Kidney (tissue), 14 donors: ENCODE measurements around the gene MACROD2. TPM values are rescaled to one million over a fixed set of nuclear protein-coding genes. Genes with fewer than 3 reads are reported as not detected.

ENCODE experiments used
- DNase-seq, 5 donors: peaks; one replicate each; pipeline ENCODE4 v3.0.0-alpha.2; 2013 to 2020
- FAIRE-seq: peaks from 2 replicates; lab custom pipeline; 2012; peaks lifted over from hg19 to GRCh38; lab: Jason Lieb, UNC
- H3K27ac ChIP-seq, 2 donors: one replicate each; pipeline ENCODE4 v1.7.0; 2013; ENCODE audit warnings: low read depth in 2 of 2, low read length in 2 of 2, inconsistent platforms in 1 of 2
- H3K27me3 ChIP-seq: one replicate; pipeline ENCODE4 v1.7.1; 2013; ENCODE audit warnings: low read length, inconsistent platforms; ENCODE audit not compliant: control insufficient read depth, insufficient read depth
- H3K36me3 ChIP-seq, 3 donors: one replicate each; pipeline versions ENCODE4 v1.7.0 to v1.7.1; 2013; ENCODE audit warnings: low read length in 3 of 3, control low read depth in 1 of 3, inconsistent platforms in 1 of 3; ENCODE audit not compliant: insufficient read depth in 3 of 3, control insufficient read depth in 2 of 3
- H3K4me1 ChIP-seq, 3 donors: one replicate each; pipeline versions ENCODE4 v1.7.0 to v1.7.1; 2013; ENCODE audit warnings: low read length in 3 of 3, inconsistent platforms in 1 of 3, low read depth in 1 of 3; ENCODE audit not compliant: control insufficient read depth in 2 of 3, insufficient read depth in 2 of 3
- H3K4me3 ChIP-seq, 3 donors: one replicate each; pipeline versions ENCODE4 v1.7.0 to v1.8.1; 2013; ENCODE audit warnings: low read length in 3 of 3, control low read depth in 1 of 3, inconsistent platforms in 1 of 3
- H3K9ac ChIP-seq, 3 donors: one replicate each; pipeline versions ENCODE4 v1.7.0 to v1.7.1; 2013; ENCODE audit warnings: low read length in 3 of 3, control low read depth in 1 of 3, inconsistent platforms in 1 of 3
- H3K9me3 ChIP-seq, 3 donors: one replicate each; pipeline versions ENCODE4 v1.7.0 to v1.7.1; 2013; ENCODE audit warnings: low read length in 3 of 3, control low read depth in 1 of 3, inconsistent platforms in 1 of 3; ENCODE audit not compliant: control insufficient read depth in 2 of 3, insufficient read depth in 1 of 3
- intact Hi-C: fragments of 100-400 bp; cut with DNase I; formaldehyde crosslinking; loops from one replicate; pipeline ENCODE4 v1.11.1; 2022
- polyA plus RNA-seq: library from polyadenylated mRNA; stranded (reverse); fragments of 350-450 nt; fragmentation: Illumina TruSeq; extraction: RNeasy Lipid Tissue Mini Kit (QIAGEN cat#74804); gene quantifications from one replicate; pipeline ENCODE4 v1.2.3, GENCODE V29; 2014; ENCODE audit warnings: low read depth, low replicate concordance; ENCODE audit not compliant: insufficient read depth
- total RNA-seq: library from RNA; stranded (reverse); fragmentation: NEBNext Ultra II Directional; extraction: Animal tissue kit (Norgen Biotek cat#: 25700); gene quantifications from one replicate; pipeline ENCODE4 v1.2.1, GENCODE V29; 2021
- TF ChIP-seq, protein P1 (sequence below): IDR thresholded peaks from 3 replicates; pipeline ENCODE4 v1.5.1; 2012; ENCODE audit warnings: mild to moderate bottlenecking, moderate library complexity, borderline replicate concordance; ENCODE audit not compliant: insufficient read depth; ENCODE audit errors: extremely low read depth
- donor health status: control.
- donor health status: control.
- donor health status: control.
- donor health status: control.
- donor health status: control.
- donor health status: DM: yes; HTN: yes; CAD: no.
- donor health status: Normal renal cell carcinoma (clear cell type).

The MACROD2 gene
- total and polyA plus RNA-seq, 2 donors from 2014 or later: 3.0 to 10.0 TPM

DNA sequence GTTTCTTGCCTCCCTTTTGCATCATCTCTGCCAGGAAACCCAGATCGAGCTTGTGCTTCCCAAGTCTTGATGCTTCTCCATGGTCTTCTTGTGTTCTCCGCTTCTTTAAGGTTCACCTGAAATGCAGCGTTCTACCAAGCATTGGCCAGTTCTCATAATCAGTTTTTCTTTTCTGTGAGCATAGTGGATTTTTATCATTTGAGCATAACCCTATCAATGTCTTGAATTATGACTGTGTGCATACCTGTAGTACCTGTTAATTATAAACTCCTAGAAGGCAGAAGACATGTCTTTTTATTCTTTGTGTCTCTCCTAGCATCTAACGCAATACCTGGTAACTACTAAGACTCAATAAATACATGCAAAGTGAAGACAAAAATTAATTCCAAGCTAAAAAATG, 1146.5 kb downstream of the MACROD2 start:
- H3K27me3 ChIP-seq: no peaks in the 10 kb centered on the region
- intact Hi-C loops: no loop called here
- TF ChIP-seq, protein P1, sequence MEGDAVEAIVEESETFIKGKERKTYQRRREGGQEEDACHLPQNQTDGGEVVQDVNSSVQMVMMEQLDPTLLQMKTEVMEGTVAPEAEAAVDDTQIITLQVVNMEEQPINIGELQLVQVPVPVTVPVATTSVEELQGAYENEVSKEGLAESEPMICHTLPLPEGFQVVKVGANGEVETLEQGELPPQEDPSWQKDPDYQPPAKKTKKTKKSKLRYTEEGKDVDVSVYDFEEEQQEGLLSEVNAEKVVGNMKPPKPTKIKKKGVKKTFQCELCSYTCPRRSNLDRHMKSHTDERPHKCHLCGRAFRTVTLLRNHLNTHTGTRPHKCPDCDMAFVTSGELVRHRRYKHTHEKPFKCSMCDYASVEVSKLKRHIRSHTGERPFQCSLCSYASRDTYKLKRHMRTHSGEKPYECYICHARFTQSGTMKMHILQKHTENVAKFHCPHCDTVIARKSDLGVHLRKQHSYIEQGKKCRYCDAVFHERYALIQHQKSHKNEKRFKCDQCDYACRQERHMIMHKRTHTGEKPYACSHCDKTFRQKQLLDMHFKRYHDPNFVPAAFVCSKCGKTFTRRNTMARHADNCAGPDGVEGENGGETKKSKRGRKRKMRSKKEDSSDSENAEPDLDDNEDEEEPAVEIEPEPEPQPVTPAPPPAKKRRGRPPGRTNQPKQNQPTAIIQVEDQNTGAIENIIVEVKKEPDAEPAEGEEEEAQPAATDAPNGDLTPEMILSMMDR: no peak
- no peak overlapping the region for H3K9ac ChIP-seq
- no peaks in the 10 kb centered on the region for H3K4me1 ChIP-seq
- H3K4me3 ChIP-seq: no peak overlapping the region
- FAIRE-seq (no peak), DNase-seq (no peak)
- H3K9me3 ChIP-seq: no peaks in the 10 kb centered on the region
- no peak overlapping the region for H3K27ac ChIP-seq
- H3K36me3 ChIP-seq: no peaks in the 10 kb centered on the region

DNA sequence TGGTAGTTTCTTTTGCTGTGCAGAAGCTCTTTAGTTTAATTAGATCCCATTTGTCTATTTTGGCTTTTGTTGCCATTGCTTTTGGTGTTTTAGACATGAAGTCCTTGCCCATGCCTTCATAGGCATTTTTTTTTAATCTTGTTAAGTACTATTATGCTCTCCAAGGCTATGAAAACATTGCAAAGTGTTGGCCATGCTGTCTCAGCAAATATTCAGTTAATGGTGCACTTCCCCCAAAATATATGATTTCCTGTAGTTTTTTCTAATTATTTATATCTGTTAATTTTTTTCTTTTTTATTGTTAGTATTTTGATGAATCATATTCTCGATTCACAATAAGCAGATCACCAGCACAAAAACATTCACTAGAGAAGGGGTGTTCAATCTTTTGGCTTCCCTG, 1148.2 kb downstream of the MACROD2 start:
- H3K36me3 ChIP-seq: no peaks in the 10 kb centered on the region
- no peaks in the 10 kb centered on the region for H3K4me1 ChIP-seq
- no peak for DNase-seq
- no peak for FAIRE-seq
- intact Hi-C loops: no loop called here
- no peak overlapping the region for H3K9ac ChIP-seq
- no peak overlapping the region for H3K4me3 ChIP-seq
- no peaks in the 10 kb centered on the region for H3K27me3 ChIP-seq
- no peak overlapping the region for H3K27ac ChIP-seq
- no peaks in the 10 kb centered on the region for H3K9me3 ChIP-seq
- TF ChIP-seq, protein P1: no peak

DNA sequence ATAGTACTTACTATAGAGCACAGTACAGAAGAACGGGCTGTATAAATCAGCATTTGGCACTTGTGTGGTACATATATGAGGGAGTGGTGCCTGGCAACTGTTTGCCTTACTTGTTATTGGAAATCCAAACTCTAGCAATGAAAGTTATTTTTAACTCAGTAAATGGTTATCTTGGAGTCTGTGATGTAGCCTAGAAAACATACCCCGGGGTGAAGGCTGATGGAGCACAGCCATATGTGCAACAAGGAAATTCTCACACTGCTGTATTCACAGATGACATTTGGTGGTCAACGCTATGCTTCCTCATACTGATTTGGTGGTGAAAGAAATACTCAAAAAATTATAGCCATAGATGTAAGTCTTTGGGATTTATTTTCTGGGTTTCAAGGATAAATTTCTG, 1149.6 kb downstream of the MACROD2 start:
- H3K4me1 ChIP-seq: no peaks in the 10 kb centered on the region
- no peaks in the 10 kb centered on the region for H3K27me3 ChIP-seq
- H3K9ac ChIP-seq: no peak overlapping the region
- no peak overlapping the region for H3K27ac ChIP-seq
- intact Hi-C loops: no loop called here
- H3K4me3 ChIP-seq: no peak overlapping the region
- no peaks in the 10 kb centered on the region for H3K36me3 ChIP-seq
- FAIRE-seq (no peak), DNase-seq (peak in 1 of 5 donors; percentile 16)
- H3K9me3 ChIP-seq: no peaks in the 10 kb centered on the region
- TF ChIP-seq, protein P1: no peak

DNA sequence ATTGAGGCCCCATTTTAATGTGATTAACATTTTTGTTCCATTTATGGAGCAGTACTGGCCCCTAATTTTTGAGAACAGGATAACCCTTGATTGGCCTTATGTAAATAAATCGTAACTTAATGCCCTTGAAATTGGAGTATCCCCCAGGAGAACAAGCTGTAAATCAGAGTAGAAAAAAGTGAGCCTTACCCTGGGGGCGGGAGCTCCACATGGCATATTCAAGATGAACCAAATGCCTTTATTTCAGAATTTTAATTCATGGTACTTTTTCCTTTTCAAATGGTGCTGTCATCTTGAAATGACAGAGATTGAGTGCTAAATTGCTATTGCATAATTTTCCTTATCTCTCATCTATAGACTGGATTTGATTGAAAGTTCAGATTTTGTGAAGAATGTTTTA, 1151.6 kb downstream of the MACROD2 start:
- DNase-seq (peak in 2 of 5 donors; percentile 58 to 68), FAIRE-seq (no peak)
- Histone ChIP-seq H3K36me3 (no peaks in the 10 kb centered on the region), H3K4me3 (no peak overlapping the region), H3K27me3 (no peaks in the 10 kb centered on the region), H3K27ac (no peak overlapping the region), H3K9me3 (no peaks in the 10 kb centered on the region), H3K4me1 (no peaks in the 10 kb centered on the region), H3K9ac (no peak overlapping the region)
- TF ChIP-seq, protein P1: no peak
- intact Hi-C loops: no loop called here
